SKM-1 treated with dmso at 0.1 percent for 144 hours (cell line): ENCODE measurements around the gene KCNE2.

Experiments
- DNase-seq: peaks from one replicate; lab custom pipeline; 2025; ENCODE audit not compliant: unreplicated experiment; lab: John Stamatoyannopoulos, UW

KCNE2 gene

GRCh38 chr21:34363733-34364132 lies at the start of gene KCNE2:
TSS of gene KCNE2 (plus strand) at chr21:34364006. CDS start at chr21:34370479, 6,473 bp downstream.
- DNase-seq: no peak

- no peak for DNase-seq
Observed at GRCh38 chr21:34319585-34319984, 44.2 kb upstream of the KCNE2 start.

- no peak for DNase-seq
Observed at GRCh38 chr21:34320011-34320410, 43.8 kb upstream of the KCNE2 start.

GRCh38 chr21:34330055-34330454 lies 33.8 kb upstream of the KCNE2 start:
- no peak for DNase-seq

- DNase-seq: no peak
Observed at GRCh38 chr21:34331726-34332125, 32.1 kb upstream of the KCNE2 start.

GRCh38 chr21:34332347-34332746 lies 31.5 kb upstream of the KCNE2 start:
- no peak for DNase-seq

- no peak for DNase-seq
Observed at GRCh38 chr21:34333121-34333739, 30.6 kb upstream of the KCNE2 start.

- no peak for DNase-seq
Observed at GRCh38 chr21:34335316-34335715, 28.5 kb upstream of the KCNE2 start.

GRCh38 chr21:34336245-34336644 lies 27.6 kb upstream of the KCNE2 start:
- no peak for DNase-seq

- no peak for DNase-seq
Observed at GRCh38 chr21:34336756-34337391, 26.9 kb upstream of the KCNE2 start.

- DNase-seq: no peak
Observed at GRCh38 chr21:34337741-34338140, 26.1 kb upstream of the KCNE2 start.

GRCh38 chr21:34338226-34338625 lies 25.6 kb upstream of the KCNE2 start:
- no peak for DNase-seq

- no peak for DNase-seq
Observed at GRCh38 chr21:34340061-34340460, 23.7 kb upstream of the KCNE2 start.

GRCh38 chr21:34342476-34342875 lies 21.3 kb upstream of the KCNE2 start:
- DNase-seq: no peak

- DNase-seq: no peak
Observed at GRCh38 chr21:34343347-34343746, 20.5 kb upstream of the KCNE2 start.

GRCh38 chr21:34343838-34344381 lies 19.9 kb upstream of the KCNE2 start:
- no peak for DNase-seq

GRCh38 chr21:34344584-34344983 lies 19.2 kb upstream of the KCNE2 start:
- DNase-seq: no peak

GRCh38 chr21:34345091-34345871 lies 18.5 kb upstream of the KCNE2 start:
- no peak for DNase-seq

- no peak for DNase-seq
Observed at GRCh38 chr21:34345892-34346291, 17.9 kb upstream of the KCNE2 start.

- DNase-seq: no peak
Observed at GRCh38 chr21:34348890-34349519, 14.8 kb upstream of the KCNE2 start.

- peak; percentile 69 for DNase-seq
Observed at GRCh38 chr21:34351786-34352241, 12.0 kb upstream of the KCNE2 start.
